Prostate gland (tissue), 2 donors: ENCODE measurements around the gene SEMA6B.

ENCODE experiments used
- CTCF ChIP-seq, 4 experiments: fragments of 200-600 bp in 2 of 4; fragments of 450-650 bp in 2 of 4; sonication (generic) in 2 of 4; IDR thresholded peaks; 1 replicate in 3 of 4; 2 replicates in 1 of 4; pipeline ENCODE4 v1.5.1; 2016 to 2019; ENCODE audit warnings: antibody characterized with exemption in 4 of 4, mild to moderate bottlenecking in 2 of 4, moderate library complexity in 2 of 4
- POLR2AphosphoS5 ChIP-seq: sonication (generic); formaldehyde crosslinking; IDR thresholded peaks from one replicate; pipeline ENCODE4 v1.6.1; 2017; ENCODE audit warnings: antibody characterized with exemption

- no peak for TF ChIP-seq CTCF (IDR thresholded peaks at IDR 0.05)
- TF ChIP-seq POLR2AphosphoS5, result no peak
Observed at GRCh38 chr19:4553775-4554174, 5.7 kb downstream of the SEMA6B start.
